ENCODE results near the gene PDE1A.

PDE1A gene

DNA sequence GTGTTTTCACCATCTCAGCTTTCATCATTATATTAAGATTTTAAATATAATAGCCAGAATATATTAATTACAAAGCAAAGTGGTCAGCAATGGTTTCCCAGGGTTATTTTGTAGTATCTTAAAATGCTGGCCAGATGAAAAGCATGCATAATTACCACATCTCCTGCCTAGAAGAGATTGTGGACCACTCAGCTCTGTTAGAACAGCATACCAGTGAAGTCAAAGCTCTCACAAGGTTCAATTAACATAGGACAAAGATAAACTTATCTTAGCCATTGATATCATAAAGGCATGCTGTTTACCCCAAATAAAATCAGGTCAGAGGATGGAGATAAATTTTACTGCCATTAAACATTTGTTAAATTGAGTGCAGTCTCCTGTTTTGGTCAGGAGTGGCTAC, 19.3 kb upstream of the PDE1A start:
- TF ChIP-seq CTCF (IDR thresholded peaks at IDR 0.05) = no peak

DNA sequence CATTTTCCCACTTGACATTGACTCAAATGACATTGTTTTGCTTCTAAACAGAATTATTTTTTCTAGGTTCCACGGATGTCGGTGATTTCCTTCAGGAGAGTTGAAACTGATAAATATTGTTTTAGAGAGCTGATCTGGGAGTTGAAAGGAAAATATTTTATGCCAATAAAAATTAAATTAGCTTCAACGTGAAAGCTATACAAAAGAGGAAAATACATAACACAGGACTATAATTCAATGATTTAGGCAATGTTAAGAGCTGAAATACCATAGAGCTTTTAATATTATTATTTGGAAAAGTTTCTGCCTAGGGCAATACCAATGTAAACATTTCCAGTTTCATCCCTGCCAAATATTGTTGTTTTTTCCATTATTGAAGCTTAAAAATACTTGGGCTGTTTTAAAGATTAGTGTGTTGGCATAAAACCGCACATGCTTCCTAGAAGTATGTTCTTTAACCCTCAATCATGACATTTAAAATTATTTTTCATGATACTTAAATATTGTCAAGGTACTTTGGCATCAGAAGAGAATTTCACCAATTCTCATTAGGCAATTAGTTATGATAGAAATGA, 18.6 kb upstream of the PDE1A start:
- no peak for TF ChIP-seq CTCF (IDR thresholded peaks at IDR 0.05)

DNA sequence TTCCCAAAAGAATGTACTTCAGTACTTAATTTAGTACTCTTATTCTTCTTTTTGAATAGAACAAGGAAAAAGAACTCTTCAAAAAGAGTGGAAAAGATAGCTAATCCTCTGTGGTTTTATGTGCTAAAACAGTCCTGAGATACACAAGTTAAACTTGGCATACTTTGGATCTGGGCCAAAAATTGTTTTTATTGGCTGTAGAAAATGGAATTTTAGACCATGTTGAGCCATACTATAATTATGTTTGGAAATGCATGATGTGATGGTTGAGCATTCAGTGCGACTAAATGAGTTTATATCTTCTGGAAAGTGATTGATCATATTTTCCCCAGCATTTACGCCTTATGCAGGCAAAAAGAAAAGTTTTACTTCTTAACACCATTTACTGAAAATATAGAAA, 18.0 kb upstream of the PDE1A start:
- no peak for TF ChIP-seq CTCF (IDR thresholded peaks at IDR 0.05)

- no peak for TF ChIP-seq CTCF (IDR thresholded peaks at IDR 0.05)
Measured at GRCh38 chr2:182444170-182444569, 17.3 kb upstream of the PDE1A start.

DNA sequence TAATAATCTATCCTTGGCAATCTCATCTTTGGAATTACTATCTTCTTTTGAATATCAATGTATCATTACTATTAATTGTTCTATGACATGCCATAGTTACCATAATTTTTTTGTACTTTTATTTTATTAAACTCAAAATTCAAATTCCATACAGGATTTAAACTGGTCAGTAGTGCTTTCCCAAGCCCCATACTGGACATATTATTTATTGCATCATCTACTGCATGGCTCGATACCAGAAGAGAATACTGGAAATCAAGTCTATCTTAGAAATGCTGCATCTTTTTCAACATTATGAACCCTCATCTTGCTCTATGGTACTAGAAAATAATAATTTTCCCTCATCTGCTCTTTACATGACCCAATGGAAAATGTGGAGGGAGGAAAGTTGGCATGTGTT, 9.4 kb upstream of the PDE1A start:
- TF ChIP-seq CTCF (IDR thresholded peaks at IDR 0.05) = no peak

DNA sequence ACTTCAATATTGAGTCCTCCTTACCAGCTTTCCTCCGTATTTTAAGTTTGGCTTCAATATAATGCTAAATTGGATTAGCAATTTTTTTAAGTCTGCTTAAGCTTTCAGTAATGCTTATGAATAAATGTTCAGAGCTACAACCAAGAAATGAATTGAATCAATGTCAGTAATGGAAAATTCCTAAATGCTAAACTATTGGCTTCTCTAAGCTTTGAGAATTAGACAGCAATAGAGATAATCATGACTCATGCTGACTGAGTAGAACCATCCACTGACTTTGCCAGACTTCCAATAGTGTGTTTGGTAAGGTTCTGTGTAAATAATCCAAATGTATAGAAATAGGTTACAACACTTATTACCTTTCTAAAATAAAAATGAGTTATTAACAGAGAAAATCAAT, 8.9 kb upstream of the PDE1A start:
- TF ChIP-seq CTCF (IDR thresholded peaks at IDR 0.05) = no peak

DNA sequence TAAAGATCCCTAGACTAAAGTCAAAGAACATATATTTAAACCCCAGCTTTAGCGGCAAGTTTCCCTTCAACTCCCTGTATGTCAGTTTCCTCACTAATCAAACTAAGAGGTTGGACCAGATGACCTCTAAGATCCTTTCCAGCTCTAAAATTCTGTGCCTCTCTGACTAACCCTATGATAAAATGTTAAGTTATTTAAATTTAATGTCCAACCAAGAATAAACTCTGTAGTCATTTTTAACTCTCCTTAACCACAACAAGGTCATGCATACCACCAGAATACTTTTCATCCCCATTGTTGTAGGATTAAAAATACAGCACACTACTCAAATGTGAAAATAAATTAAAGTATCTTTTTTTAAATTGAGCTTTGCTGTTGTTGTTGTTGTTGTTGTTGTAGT, 5.2 kb upstream of the PDE1A start:
- no peak for TF ChIP-seq CTCF (IDR thresholded peaks at IDR 0.05)

GRCh38 chr2:182428476-182428875, 1.6 kb upstream of the PDE1A start:
- no peak for TF ChIP-seq CTCF (IDR thresholded peaks at IDR 0.05)

Measured in LNCAP (cell line).